ENCODE data around the gene MRPL12.

- TF ChIP-seq ZBTB43 (CRISPR knock-in tag; IDR thresholded peaks at IDR 0.05) (no peak), SMC3 (conservative IDR thresholded peaks at IDR 0.05; ENCODE audit: insufficient read depth, low read depth, low read length) (no peak), ZNF121 (CRISPR knock-in tag; conservative IDR thresholded peaks at IDR 0.05) (no peak), ZNF232 (CRISPR knock-in tag; IDR thresholded peaks at IDR 0.05) (no peak), POLR2AphosphoS5 (IDR thresholded peaks at IDR 0.05; ENCODE audit: control insufficient read depth, insufficient read depth, low read depth, low read length) (peak; percentile 9; the same call in 1 of the 2 replicates), CTCF (IDR thresholded peaks at IDR 0.05 in 2 of 3, conservative IDR thresholded peaks at IDR 0.05 in 1 of 3; ENCODE audit: insufficient read depth in 2 of 3, low read depth in 1 of 3, low read length in 3 of 3) (no peak), ZNF589 (CRISPR knock-in tag; IDR thresholded peaks at IDR 0.05; ENCODE audit: low read depth) (no peak), BHLHE40 (IDR thresholded peaks at IDR 0.05; ENCODE audit: low read length) (peak; percentile 37), SMARCB1 (IDR thresholded peaks at IDR 0.05; ENCODE audit: insufficient read length, low read depth) (no peak), NCOR1 (IDR thresholded peaks at IDR 0.05) (no peak)
Measured at GRCh38 chr17:81713556-81714411, 10.6 kb downstream of the MRPL12 start.
